DMS53 treated with DMSO at 0.1 percent for 48 hours (cell line): ENCODE measurements around the gene TMEM79.
"Not testable (repeated sequence)": the region's sequence is repeated elsewhere in the genome, so short reads cannot be mapped to it uniquely, and the experiment has no call there.

ENCODE experiments used
- DNase-seq: peaks from one replicate; lab custom pipeline; 2025; ENCODE audit not compliant: unreplicated experiment; lab: John Stamatoyannopoulos, UW

Gene TMEM79

GRCh38 chr1:156298852-156299357, 14.8 kb downstream of the TMEM79 start, which contains the start of gene VHLL:
TSS of gene VHLL (minus strand) at chr1:156299307. CDS start at chr1:156299189, 118 bp downstream.
- DNase-seq: no peak

GRCh38 chr1:156303241-156303640, 19.1 kb downstream of the TMEM79 start:
- DNase-seq: no peak

- no peak for DNase-seq
These were observed 21.1 kb downstream of the TMEM79 start for GRCh38 chr1:156305215-156305614.

- DNase-seq: no peak
These were observed 24.0 kb downstream of the TMEM79 start for GRCh38 chr1:156308078-156308477.

GRCh38 chr1:156310962-156311361, 26.8 kb downstream of the TMEM79 start:
- no peak for DNase-seq

- no peak for DNase-seq
These were observed 32.8 kb downstream of the TMEM79 start for GRCh38 chr1:156316909-156317308.

GRCh38 chr1:156319664-156320063, 35.5 kb downstream of the TMEM79 start:
- DNase-seq: no peak

- peak; percentile 20 for DNase-seq
These were observed 36.4 kb downstream of the TMEM79 start for GRCh38 chr1:156320560-156320959.

- DNase-seq: not testable (repeated sequence)
These were observed 39.1 kb downstream of the TMEM79 start for GRCh38 chr1:156323179-156323578.

- DNase-seq: no peak
These were observed 52.1 kb downstream of the TMEM79 start for GRCh38 chr1:156336242-156336641.

GRCh38 chr1:156337052-156337887, 53.1 kb downstream of the TMEM79 start:
- DNase-seq: no peak

GRCh38 chr1:156337888-156338179, 53.7 kb downstream of the TMEM79 start:
- no peak for DNase-seq

GRCh38 chr1:156338180-156338976, 54.3 kb downstream of the TMEM79 start, which contains the start of the genes CCT3 and TSACC:
TSS of gene CCT3 (minus strand) at chr1:156338292. CDS start at chr1:156338184, 108 bp downstream.
TSS of gene TSACC (plus strand) at chr1:156338526. CDS start at chr1:156339758, 1,232 bp downstream.
- DNase-seq: peak; percentile 98
